ENCODE measurements around the gene G3BP1.

DNA sequence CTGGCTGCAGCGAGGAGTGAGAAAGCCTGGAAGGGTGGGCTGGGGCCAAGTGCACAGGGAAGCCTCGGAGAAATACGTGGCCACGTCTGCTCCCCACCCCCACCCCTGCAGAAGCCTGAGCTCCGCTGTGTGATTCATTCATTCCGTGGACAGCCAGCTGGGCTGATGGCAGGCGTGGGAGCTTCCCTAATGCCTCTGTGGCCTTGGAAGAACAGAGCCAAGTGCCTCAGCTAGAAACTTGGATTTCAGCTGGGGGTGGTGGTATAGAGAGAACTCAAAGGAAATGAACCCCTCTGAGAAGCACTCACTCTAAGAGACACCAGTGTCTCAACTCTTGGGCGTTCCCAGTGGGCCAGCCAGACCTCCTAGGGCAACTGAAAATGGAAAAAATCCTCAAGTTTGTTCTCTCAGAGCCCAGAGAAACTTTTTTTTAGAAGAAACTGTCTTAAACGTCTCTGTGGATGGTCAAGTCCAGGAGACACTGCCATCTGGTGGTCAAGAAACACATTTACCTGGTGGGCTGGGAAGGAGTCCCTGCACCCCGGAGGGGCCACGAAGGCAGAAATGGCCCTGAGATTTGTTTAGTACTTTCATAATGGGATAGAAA is 31.3 kb upstream of the G3BP1 start:
- TF ChIP-seq, protein P1, sequence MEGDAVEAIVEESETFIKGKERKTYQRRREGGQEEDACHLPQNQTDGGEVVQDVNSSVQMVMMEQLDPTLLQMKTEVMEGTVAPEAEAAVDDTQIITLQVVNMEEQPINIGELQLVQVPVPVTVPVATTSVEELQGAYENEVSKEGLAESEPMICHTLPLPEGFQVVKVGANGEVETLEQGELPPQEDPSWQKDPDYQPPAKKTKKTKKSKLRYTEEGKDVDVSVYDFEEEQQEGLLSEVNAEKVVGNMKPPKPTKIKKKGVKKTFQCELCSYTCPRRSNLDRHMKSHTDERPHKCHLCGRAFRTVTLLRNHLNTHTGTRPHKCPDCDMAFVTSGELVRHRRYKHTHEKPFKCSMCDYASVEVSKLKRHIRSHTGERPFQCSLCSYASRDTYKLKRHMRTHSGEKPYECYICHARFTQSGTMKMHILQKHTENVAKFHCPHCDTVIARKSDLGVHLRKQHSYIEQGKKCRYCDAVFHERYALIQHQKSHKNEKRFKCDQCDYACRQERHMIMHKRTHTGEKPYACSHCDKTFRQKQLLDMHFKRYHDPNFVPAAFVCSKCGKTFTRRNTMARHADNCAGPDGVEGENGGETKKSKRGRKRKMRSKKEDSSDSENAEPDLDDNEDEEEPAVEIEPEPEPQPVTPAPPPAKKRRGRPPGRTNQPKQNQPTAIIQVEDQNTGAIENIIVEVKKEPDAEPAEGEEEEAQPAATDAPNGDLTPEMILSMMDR (IDR thresholded peaks at IDR 0.05), result peak; percentile 95 to 99 (median 96)
- no peak for TF ChIP-seq POLR2A (IDR thresholded peaks at IDR 0.05)
